ENCODE results near the gene CRACR2B. TPM values are rescaled to one million over a fixed set of nuclear protein-coding genes. Genes with fewer than 3 reads are reported as not detected.

Gene CRACR2B
- total RNA-seq, 1 donor from 2014 or later, result 0.57 TPM

DNA sequence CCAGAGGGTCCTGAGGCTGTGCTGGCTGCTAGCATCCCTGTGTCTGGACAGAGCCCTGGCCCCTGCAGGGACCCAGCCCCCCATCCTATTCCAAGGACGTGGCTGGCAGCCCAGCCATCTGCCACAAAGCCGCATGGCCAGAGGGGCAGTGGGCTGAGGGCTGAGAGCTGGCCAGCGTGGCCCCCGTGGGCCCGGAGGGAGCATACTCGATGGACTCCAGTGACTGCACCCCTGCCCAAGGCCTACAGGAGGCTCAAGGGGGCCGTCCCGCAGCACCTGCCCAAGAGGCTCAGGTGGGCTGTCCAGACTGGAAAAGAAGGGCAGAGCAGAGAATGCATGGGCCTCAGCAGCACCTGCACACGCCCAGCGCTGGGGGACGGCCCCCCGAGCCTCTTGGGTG lies 28.1 kb downstream of the CRACR2B start:
- Mint-ChIP-seq H3K4me1 (ENCODE audit: low read depth) (peaks cover 5% of the 10 kb centered on the region), H3K36me3 (ENCODE audit: low read depth) (no peaks in the 10 kb centered on the region), H3K27ac (ENCODE audit: unreplicated experiment) (no peak overlapping the region)

DNA sequence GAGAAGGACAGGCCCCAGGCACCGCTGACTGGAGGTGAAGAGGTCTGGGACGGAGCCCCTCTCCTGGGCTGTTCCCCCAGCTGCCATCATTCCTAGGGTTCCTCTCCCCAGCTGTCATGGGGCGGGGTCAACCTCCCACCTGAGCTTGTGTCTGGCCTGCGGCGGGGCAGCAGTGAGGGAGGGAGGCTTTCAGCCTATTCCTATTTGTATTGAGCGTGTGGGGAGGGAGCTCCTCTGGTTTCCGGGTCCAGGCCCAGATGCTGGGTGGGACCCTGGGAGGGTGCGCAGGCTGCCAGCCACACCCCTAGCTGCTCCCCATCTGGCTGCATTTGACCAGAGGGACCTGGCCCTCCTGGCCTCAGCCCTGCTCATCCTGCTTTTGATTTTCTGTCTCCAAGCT lies 28.7 kb downstream of the CRACR2B start:
- H3K36me3 Mint-ChIP-seq (ENCODE audit: low read depth), result no peaks in the 10 kb centered on the region
- peaks cover 5% of the 10 kb centered on the region for H3K4me1 Mint-ChIP-seq (ENCODE audit: low read depth)
- TF ChIP-seq, protein P1, sequence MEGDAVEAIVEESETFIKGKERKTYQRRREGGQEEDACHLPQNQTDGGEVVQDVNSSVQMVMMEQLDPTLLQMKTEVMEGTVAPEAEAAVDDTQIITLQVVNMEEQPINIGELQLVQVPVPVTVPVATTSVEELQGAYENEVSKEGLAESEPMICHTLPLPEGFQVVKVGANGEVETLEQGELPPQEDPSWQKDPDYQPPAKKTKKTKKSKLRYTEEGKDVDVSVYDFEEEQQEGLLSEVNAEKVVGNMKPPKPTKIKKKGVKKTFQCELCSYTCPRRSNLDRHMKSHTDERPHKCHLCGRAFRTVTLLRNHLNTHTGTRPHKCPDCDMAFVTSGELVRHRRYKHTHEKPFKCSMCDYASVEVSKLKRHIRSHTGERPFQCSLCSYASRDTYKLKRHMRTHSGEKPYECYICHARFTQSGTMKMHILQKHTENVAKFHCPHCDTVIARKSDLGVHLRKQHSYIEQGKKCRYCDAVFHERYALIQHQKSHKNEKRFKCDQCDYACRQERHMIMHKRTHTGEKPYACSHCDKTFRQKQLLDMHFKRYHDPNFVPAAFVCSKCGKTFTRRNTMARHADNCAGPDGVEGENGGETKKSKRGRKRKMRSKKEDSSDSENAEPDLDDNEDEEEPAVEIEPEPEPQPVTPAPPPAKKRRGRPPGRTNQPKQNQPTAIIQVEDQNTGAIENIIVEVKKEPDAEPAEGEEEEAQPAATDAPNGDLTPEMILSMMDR (IDR thresholded peaks at IDR 0.05), result no peak
- no peaks in the 10 kb centered on the region for H3K9me3 Mint-ChIP-seq (ENCODE audit: low read depth)
- H3K27ac Mint-ChIP-seq (ENCODE audit: unreplicated experiment), result no peak overlapping the region
- no peaks in the 10 kb centered on the region for H3K27me3 Mint-ChIP-seq (ENCODE audit: low read depth)
- DNase-seq (ENCODE audit: low spot score), result no peak
- no peak overlapping the region for H3K4me3 Mint-ChIP-seq (ENCODE audit: unreplicated experiment)

More for the DNA sequence above, 28.1 kb downstream of the CRACR2B start:
- no peaks in the 10 kb centered on the region for H3K9me3 Mint-ChIP-seq (ENCODE audit: low read depth)
- H3K27me3 Mint-ChIP-seq (ENCODE audit: low read depth), result no peaks in the 10 kb centered on the region
- H3K4me3 Mint-ChIP-seq (ENCODE audit: unreplicated experiment), result no peak overlapping the region
- TF ChIP-seq, protein P1 (IDR thresholded peaks at IDR 0.05), result no peak
- DNase-seq (ENCODE audit: low spot score), result no peak

DNA sequence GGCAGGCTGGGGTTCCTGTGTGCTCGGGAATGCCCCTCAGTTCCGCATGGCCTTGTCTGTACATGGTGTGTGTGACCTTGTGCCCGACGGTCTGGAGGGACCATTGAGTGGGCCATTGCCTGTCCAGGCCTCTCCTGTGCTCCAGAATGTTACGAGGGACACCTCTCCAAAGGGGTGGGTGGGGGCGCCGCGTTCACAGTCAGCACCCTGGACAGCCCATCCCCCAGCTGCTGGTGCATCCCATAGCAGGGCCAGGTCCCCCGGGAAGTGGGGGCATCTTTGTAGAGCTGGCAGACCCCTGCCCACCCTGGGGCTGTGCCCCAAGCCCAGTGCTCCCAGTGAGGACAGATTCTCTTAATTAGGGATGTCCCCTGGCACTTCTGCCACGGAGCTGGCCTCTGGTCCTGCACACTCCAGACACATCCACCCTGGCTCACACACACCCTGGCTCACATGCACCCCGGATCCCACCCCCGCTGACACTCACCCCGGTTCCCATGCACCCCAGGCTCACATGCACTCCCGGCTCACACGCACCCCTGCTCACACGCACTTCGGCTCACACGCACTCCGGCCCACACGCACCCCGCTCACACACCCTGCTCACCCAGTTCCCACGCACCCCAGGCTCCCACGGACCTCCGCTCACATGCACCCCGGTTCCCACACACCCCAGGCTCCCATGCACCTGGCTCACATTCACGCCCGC lies 30.5 kb downstream of the CRACR2B start:
- Mint-ChIP-seq H3K36me3 (ENCODE audit: low read depth) (no peaks in the 10 kb centered on the region), H3K9me3 (ENCODE audit: low read depth) (no peaks in the 10 kb centered on the region), H3K27ac (ENCODE audit: unreplicated experiment) (no peak overlapping the region), H3K4me1 (ENCODE audit: low read depth) (peaks cover 5% of the 10 kb centered on the region), H3K4me3 (ENCODE audit: unreplicated experiment) (no peak overlapping the region), H3K27me3 (ENCODE audit: low read depth) (no peaks in the 10 kb centered on the region)
- TF ChIP-seq, protein P1 (IDR thresholded peaks at IDR 0.05), result no peak
- no peak for DNase-seq (ENCODE audit: low spot score)

DNA sequence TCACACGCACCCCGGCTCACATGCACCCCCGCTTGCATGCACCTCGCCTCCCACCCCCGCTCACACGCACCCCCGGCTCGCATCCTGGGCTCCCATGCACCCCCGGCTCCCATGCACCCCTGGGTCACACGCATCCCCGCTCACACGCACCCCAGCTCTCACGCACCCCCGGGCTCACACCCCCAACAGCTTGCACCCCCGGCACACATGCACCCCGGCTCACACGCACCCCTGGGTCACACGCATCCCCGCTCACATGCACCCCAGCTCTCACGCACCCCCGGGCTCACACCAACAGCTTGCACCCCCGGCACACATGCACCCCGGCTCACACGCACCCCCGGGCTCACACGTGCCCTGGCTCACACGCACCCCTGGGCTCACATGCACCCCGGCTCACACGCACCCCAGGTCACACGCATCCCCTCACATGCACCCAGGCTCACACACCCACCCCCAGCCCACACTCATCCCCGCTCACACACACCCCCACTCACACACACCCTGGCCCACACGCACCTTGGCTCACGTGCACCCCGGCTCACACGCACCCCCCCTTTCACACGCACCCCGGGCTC lies 31.1 kb downstream of the CRACR2B start:
- TF ChIP-seq, protein P1 (IDR thresholded peaks at IDR 0.05), result no peak
- H3K27ac Mint-ChIP-seq (ENCODE audit: unreplicated experiment), result no peak overlapping the region
- H3K4me1 Mint-ChIP-seq (ENCODE audit: low read depth), result peaks cover 5% of the 10 kb centered on the region
- H3K9me3 Mint-ChIP-seq (ENCODE audit: low read depth), result no peaks in the 10 kb centered on the region
- no peaks in the 10 kb centered on the region for H3K27me3 Mint-ChIP-seq (ENCODE audit: low read depth)
- H3K4me3 Mint-ChIP-seq (ENCODE audit: unreplicated experiment), result no peak overlapping the region
- no peak for DNase-seq (ENCODE audit: low spot score)
- H3K36me3 Mint-ChIP-seq (ENCODE audit: low read depth), result no peaks in the 10 kb centered on the region

DNA sequence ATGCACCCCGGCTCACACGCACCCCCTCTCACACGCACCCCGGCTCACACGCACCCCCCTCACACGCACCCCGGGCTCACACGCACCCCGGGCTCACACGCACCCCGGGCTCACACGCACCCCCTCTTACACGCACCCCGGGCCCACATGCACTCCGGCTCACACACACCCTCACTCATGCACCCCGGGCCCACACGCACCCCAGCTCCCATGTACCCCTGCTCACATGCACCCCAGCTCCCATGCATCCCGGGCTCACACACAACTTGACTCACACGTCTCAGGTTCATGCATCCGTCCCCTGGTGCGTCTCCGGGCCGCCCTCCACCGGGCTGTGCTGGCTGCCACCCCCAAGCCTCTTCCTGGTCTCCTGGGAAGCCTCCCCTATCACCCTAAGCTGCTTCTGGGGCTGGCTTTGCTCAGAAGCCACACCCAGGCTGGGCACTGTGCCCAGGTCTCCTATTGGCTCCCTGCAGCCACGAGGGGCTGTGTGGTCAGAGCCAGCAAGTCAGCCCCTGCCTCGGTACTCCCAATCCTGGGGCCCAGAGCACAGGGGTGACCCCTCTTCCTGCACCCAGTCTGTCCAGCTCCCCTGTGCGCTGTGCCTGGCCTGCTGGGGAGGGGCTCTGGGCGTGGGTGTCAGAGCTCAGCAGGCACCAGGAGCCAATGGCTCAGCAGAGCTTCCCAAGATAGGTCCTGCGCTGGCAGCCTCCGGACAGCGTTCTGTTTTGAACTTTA lies 31.8 kb downstream of the CRACR2B start:
- Mint-ChIP-seq H3K4me3 (ENCODE audit: unreplicated experiment) (no peak overlapping the region), H3K9me3 (ENCODE audit: low read depth) (no peaks in the 10 kb centered on the region), H3K4me1 (ENCODE audit: low read depth) (peaks cover 5% of the 10 kb centered on the region), H3K36me3 (ENCODE audit: low read depth) (no peaks in the 10 kb centered on the region), H3K27me3 (ENCODE audit: low read depth) (no peaks in the 10 kb centered on the region), H3K27ac (ENCODE audit: unreplicated experiment) (no peak overlapping the region)
- DNase-seq (ENCODE audit: low spot score), result no peak
- TF ChIP-seq, protein P1 (IDR thresholded peaks at IDR 0.05), result no peak

Data from chondrocyte (in vitro differentiated cells).